WTC11 (cell line): ENCODE measurements around the gene AKIRIN2. TPM values are rescaled to one million over a fixed set of nuclear protein-coding genes. Genes with fewer than 3 reads are reported as not detected.

Source experiments
- ATAC-seq: fragments of 200-7000 bp; cut with Tn5 transposase; 2 replicates; pipeline ENCODE4 v1.10.0; 2021; ENCODE audit warnings: mild to moderate bottlenecking, moderate library complexity
- CTCF ChIA-PET: fragments of 300-600 bp; sonication (Branson Sonifier 250); formaldehyde crosslinking; loops from one replicate; lab custom pipeline; 2021; ENCODE audit warnings: antibody characterized with exemption; lab: Charles Lee
- POLR2A ChIA-PET: fragments of 350-600 bp; sonication (Branson Sonifier 250); formaldehyde crosslinking; loops from one replicate; lab custom pipeline; 2021; ENCODE audit warnings: antibody characterized with exemption; lab: Charles Lee
- DNase-seq: peaks from one replicate; pipeline ENCODE4 v3.0.0; 2021; ENCODE audit warnings: low spot score
- H3K27ac Mint-ChIP-seq: 2 replicates; pipeline ENCODE4 v1.8.0; 2021; ENCODE audit warnings: mixed read lengths
- H3K27me3 Mint-ChIP-seq: 2 replicates; pipeline ENCODE4 v1.8.0; 2021; ENCODE audit warnings: low read depth, mild to moderate bottlenecking, moderate library complexity, mixed read lengths
- H3K36me3 Mint-ChIP-seq: 2 replicates; pipeline ENCODE4 v1.8.0; 2021; ENCODE audit warnings: mixed read lengths
- H3K4me1 Mint-ChIP-seq: 2 replicates; pipeline ENCODE4 v1.8.0; 2022; ENCODE audit warnings: mixed read lengths
- H3K4me3 Mint-ChIP-seq: 2 replicates; pipeline ENCODE4 v1.8.0; 2021; ENCODE audit warnings: mild to moderate bottlenecking, moderate library complexity, mixed read lengths
- H3K9me3 Mint-ChIP-seq: 2 replicates; pipeline ENCODE4 v1.8.0; 2021; ENCODE audit warnings: mixed read lengths
- ELF4 ChIP-seq: sonication (generic); formaldehyde crosslinking; IDR thresholded peaks from 2 replicates; pipeline ENCODE4 v1.8.1; 2022; ENCODE audit warnings: low read depth, mild to moderate bottlenecking, moderate library complexity, missing genetic modification reagents
- ESRRA ChIP-seq: sonication (generic); formaldehyde crosslinking; IDR thresholded peaks from 2 replicates; pipeline ENCODE4 v1.8.1; 2022; ENCODE audit warnings: mild to moderate bottlenecking, missing genetic modification reagents, borderline replicate concordance
- FOXK1 ChIP-seq: sonication (generic); formaldehyde crosslinking; IDR thresholded peaks from 2 replicates; pipeline ENCODE4 v1.8.0; 2022; ENCODE audit warnings: mild to moderate bottlenecking, moderate library complexity, missing genetic modification reagents
- FOXP1 ChIP-seq: sonication (generic); formaldehyde crosslinking; IDR thresholded peaks from 2 replicates; pipeline ENCODE4 v1.8.0; 2022; ENCODE audit warnings: missing genetic modification reagents, mild to moderate bottlenecking, moderate library complexity, borderline replicate concordance
- MYBL2 ChIP-seq: sonication (generic); formaldehyde crosslinking; IDR thresholded peaks from 2 replicates; pipeline ENCODE4 v1.8.1; 2023; ENCODE audit warnings: mild to moderate bottlenecking, moderate library complexity, missing genetic modification reagents
- NFE2L1 ChIP-seq: sonication (generic); formaldehyde crosslinking; IDR thresholded peaks from 2 replicates; pipeline ENCODE4 v1.8.1; 2023; ENCODE audit warnings: missing genetic modification reagents
- SMAD3 ChIP-seq: sonication (generic); formaldehyde crosslinking; IDR thresholded peaks from 2 replicates; pipeline ENCODE4 v1.8.0; 2022; ENCODE audit warnings: missing genetic modification reagents, mild to moderate bottlenecking, borderline replicate concordance
- SOX15 ChIP-seq: fragments of 250-450 bp; sonication (Bioruptor Pico); IDR thresholded peaks from 2 replicates; pipeline ENCODE4 v1.9.0; 2021; ENCODE audit warnings: mild to moderate bottlenecking
- TEAD1 ChIP-seq: sonication (generic); formaldehyde crosslinking; IDR thresholded peaks from 2 replicates; pipeline ENCODE4 v1.8.0; 2022; ENCODE audit warnings: mild to moderate bottlenecking, missing genetic modification reagents
- ZNF121 ChIP-seq: sonication (generic); formaldehyde crosslinking; IDR thresholded peaks from 2 replicates; pipeline ENCODE4 v1.8.0; 2023; ENCODE audit warnings: missing genetic modification reagents
- total RNA-seq: library from RNA; stranded (reverse); gene quantifications from 3 replicates; pipeline ENCODE4 v1.2.3, GENCODE V29; 2021
- TF ChIP-seq, protein P1 (sequence below): sonication (generic); formaldehyde crosslinking; IDR thresholded peaks from 2 replicates; pipeline ENCODE4 v1.8.0; 2023; ENCODE audit warnings: missing genetic modification reagents, mild to moderate bottlenecking, borderline replicate concordance
- TF ChIP-seq, protein P2 (sequence below): sonication (generic); formaldehyde crosslinking; IDR thresholded peaks from 2 replicates; pipeline ENCODE4 v1.8.1; 2022; ENCODE audit warnings: missing genetic modification reagents, borderline replicate concordance
- TF ChIP-seq, protein P3 (sequence below): sonication (generic); formaldehyde crosslinking; IDR thresholded peaks from 2 replicates; pipeline ENCODE4 v1.8.0; 2022; ENCODE audit warnings: mild to moderate bottlenecking, missing genetic modification reagents
- TF ChIP-seq, protein P4 (sequence below): sonication (generic); formaldehyde crosslinking; IDR thresholded peaks from 2 replicates; pipeline ENCODE4 v1.8.1; 2022; ENCODE audit warnings: mild to moderate bottlenecking, missing genetic modification reagents, moderate library complexity, borderline replicate concordance
- TF ChIP-seq, protein P5 (sequence below): fragments of 250-450 bp; sonication (Bioruptor Pico); IDR thresholded peaks from 2 replicates; pipeline ENCODE4 v1.9.0; 2021; ENCODE audit warnings: mild to moderate bottlenecking

AKIRIN2 gene
- total RNA-seq, 1 experiment from 2014 or later, result 90.2 TPM

- TF ChIP-seq, protein P1, sequence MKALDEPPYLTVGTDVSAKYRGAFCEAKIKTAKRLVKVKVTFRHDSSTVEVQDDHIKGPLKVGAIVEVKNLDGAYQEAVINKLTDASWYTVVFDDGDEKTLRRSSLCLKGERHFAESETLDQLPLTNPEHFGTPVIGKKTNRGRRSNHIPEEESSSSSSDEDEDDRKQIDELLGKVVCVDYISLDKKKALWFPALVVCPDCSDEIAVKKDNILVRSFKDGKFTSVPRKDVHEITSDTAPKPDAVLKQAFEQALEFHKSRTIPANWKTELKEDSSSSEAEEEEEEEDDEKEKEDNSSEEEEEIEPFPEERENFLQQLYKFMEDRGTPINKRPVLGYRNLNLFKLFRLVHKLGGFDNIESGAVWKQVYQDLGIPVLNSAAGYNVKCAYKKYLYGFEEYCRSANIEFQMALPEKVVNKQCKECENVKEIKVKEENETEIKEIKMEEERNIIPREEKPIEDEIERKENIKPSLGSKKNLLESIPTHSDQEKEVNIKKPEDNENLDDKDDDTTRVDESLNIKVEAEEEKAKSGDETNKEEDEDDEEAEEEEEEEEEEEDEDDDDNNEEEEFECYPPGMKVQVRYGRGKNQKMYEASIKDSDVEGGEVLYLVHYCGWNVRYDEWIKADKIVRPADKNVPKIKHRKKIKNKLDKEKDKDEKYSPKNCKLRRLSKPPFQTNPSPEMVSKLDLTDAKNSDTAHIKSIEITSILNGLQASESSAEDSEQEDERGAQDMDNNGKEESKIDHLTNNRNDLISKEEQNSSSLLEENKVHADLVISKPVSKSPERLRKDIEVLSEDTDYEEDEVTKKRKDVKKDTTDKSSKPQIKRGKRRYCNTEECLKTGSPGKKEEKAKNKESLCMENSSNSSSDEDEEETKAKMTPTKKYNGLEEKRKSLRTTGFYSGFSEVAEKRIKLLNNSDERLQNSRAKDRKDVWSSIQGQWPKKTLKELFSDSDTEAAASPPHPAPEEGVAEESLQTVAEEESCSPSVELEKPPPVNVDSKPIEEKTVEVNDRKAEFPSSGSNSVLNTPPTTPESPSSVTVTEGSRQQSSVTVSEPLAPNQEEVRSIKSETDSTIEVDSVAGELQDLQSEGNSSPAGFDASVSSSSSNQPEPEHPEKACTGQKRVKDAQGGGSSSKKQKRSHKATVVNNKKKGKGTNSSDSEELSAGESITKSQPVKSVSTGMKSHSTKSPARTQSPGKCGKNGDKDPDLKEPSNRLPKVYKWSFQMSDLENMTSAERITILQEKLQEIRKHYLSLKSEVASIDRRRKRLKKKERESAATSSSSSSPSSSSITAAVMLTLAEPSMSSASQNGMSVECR (CRISPR knock-in tag), result no peak
- TF ChIP-seq SMAD3 (CRISPR knock-in tag) (no peak), ESRRA (CRISPR knock-in tag) (no peak), ELF4 (CRISPR knock-in tag) (no peak), ZNF121 (no peak), TEAD1 (CRISPR knock-in tag) (no peak), SOX15 (CRISPR knock-in tag) (no peak)
- TF ChIP-seq, protein P2, sequence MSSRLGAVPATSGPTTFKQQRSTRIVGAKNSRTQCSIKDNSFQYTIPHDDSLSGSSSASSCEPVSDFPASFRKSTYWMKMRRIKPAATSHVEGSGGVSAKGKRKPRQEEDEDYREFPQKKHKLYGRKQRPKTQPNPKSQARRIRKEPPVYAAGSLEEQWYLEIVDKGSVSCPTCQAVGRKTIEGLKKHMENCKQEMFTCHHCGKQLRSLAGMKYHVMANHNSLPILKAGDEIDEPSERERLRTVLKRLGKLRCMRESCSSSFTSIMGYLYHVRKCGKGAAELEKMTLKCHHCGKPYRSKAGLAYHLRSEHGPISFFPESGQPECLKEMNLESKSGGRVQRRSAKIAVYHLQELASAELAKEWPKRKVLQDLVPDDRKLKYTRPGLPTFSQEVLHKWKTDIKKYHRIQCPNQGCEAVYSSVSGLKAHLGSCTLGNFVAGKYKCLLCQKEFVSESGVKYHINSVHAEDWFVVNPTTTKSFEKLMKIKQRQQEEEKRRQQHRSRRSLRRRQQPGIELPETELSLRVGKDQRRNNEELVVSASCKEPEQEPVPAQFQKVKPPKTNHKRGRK, result no peak
- TF ChIP-seq, protein P3, sequence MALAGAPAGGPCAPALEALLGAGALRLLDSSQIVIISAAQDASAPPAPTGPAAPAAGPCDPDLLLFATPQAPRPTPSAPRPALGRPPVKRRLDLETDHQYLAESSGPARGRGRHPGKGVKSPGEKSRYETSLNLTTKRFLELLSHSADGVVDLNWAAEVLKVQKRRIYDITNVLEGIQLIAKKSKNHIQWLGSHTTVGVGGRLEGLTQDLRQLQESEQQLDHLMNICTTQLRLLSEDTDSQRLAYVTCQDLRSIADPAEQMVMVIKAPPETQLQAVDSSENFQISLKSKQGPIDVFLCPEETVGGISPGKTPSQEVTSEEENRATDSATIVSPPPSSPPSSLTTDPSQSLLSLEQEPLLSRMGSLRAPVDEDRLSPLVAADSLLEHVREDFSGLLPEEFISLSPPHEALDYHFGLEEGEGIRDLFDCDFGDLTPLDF (CRISPR knock-in tag), result no peak
Observed at GRCh38 chr6:87669051-87669450, 33.0 kb downstream of the AKIRIN2 start (continued).

DNA sequence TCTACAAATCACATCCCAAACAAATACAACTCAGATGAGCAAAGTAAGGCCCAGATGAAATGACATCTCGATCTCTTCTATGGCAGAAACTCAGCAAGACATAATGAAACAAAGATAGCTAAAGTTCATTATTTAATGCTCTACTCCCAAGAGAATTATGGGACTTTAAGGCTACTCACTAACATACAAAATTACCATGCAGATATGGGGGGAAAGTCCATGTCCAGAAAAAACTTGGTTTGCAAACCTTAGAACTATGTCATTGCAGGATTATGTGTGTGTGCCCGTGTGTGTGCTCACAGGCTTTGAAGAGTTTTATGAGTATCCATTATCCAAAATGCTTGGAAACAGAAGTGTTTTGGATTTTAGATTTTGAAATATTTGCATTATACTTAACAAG lies 34.0 kb downstream of the AKIRIN2 start:
- DNase-seq (no peak), ATAC-seq (no peak)
- no peaks in the 10 kb centered on the region for H3K27me3 Mint-ChIP-seq
- no peaks in the 10 kb centered on the region for H3K9me3 Mint-ChIP-seq
- H3K4me1 Mint-ChIP-seq, result peaks cover 20% of the 10 kb centered on the region
- CTCF ChIA-PET, result no interaction called here
- POLR2A ChIA-PET, result no interaction called here
- no peak overlapping the region for H3K27ac Mint-ChIP-seq
- no peak overlapping the region for H3K4me3 Mint-ChIP-seq
- no peak for TF ChIP-seq MYBL2 (CRISPR knock-in tag)
- TF ChIP-seq, protein P2, result no peak
- TF ChIP-seq, protein P4, sequence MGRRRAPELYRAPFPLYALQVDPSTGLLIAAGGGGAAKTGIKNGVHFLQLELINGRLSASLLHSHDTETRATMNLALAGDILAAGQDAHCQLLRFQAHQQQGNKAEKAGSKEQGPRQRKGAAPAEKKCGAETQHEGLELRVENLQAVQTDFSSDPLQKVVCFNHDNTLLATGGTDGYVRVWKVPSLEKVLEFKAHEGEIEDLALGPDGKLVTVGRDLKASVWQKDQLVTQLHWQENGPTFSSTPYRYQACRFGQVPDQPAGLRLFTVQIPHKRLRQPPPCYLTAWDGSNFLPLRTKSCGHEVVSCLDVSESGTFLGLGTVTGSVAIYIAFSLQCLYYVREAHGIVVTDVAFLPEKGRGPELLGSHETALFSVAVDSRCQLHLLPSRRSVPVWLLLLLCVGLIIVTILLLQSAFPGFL (CRISPR knock-in tag), result no peak
- no peak for TF ChIP-seq NFE2L1
- TF ChIP-seq FOXK1 (CRISPR knock-in tag), result no peak
- no peak for TF ChIP-seq FOXP1 (CRISPR knock-in tag)
- TF ChIP-seq, protein P5, sequence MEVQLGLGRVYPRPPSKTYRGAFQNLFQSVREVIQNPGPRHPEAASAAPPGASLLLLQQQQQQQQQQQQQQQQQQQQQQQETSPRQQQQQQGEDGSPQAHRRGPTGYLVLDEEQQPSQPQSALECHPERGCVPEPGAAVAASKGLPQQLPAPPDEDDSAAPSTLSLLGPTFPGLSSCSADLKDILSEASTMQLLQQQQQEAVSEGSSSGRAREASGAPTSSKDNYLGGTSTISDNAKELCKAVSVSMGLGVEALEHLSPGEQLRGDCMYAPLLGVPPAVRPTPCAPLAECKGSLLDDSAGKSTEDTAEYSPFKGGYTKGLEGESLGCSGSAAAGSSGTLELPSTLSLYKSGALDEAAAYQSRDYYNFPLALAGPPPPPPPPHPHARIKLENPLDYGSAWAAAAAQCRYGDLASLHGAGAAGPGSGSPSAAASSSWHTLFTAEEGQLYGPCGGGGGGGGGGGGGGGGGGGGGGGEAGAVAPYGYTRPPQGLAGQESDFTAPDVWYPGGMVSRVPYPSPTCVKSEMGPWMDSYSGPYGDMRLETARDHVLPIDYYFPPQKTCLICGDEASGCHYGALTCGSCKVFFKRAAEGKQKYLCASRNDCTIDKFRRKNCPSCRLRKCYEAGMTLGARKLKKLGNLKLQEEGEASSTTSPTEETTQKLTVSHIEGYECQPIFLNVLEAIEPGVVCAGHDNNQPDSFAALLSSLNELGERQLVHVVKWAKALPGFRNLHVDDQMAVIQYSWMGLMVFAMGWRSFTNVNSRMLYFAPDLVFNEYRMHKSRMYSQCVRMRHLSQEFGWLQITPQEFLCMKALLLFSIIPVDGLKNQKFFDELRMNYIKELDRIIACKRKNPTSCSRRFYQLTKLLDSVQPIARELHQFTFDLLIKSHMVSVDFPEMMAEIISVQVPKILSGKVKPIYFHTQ (CRISPR knock-in tag), result no peak
- peaks cover 26% of the 10 kb centered on the region for H3K36me3 Mint-ChIP-seq
